Large intestine (tissue), 3 donors: ENCODE data around the gene UQCRC2. TPM values are rescaled to one million over a fixed set of nuclear protein-coding genes. Genes with fewer than 3 reads are reported as not detected.
"Not testable (repeated sequence)": the region's sequence is repeated elsewhere in the genome, so short reads cannot be mapped to it uniquely, and the experiment has no call there.

Experiments used
- DNase-seq, 2 donors: peaks; one replicate each; pipeline versions ENCODE4 v3.0.0 to v3.0.0-alpha.2; 2013
- H3K27ac ChIP-seq: one replicate; pipeline ENCODE4 v1.5.1; 2013; ENCODE audit warnings: low read length
- H3K27me3 ChIP-seq: 2 replicates; pipeline ENCODE4 v1.6.1; 2013; ENCODE audit warnings: low read length; ENCODE audit not compliant: control insufficient read depth, insufficient read depth
- H3K36me3 ChIP-seq: 2 replicates; pipeline ENCODE4 v1.6.1; 2013; ENCODE audit warnings: low read length; ENCODE audit not compliant: control insufficient read depth, insufficient read depth
- H3K4me1 ChIP-seq: one replicate; pipeline ENCODE4 v1.6.1; 2013; ENCODE audit warnings: low read length; ENCODE audit not compliant: control insufficient read depth, insufficient read depth
- H3K4me3 ChIP-seq: one replicate; pipeline ENCODE4 v1.5.1; 2013; ENCODE audit warnings: low read length
- H3K9me3 ChIP-seq: one replicate; pipeline ENCODE4 v1.6.1; 2013; ENCODE audit warnings: mild to moderate bottlenecking, low read depth, low read length, moderate library complexity; ENCODE audit not compliant: control insufficient read depth
- WGBS: methylation state at CpG from one replicate; pipeline ENCODE4 v1.1.5; 2013; ENCODE audit warnings: low lambda C conversion rate; ENCODE audit not compliant: insufficient coverage; 5-methylcytosine and 5-hydroxymethylcytosine counted together
- polyA plus RNA-seq: library from polyadenylated mRNA; unstranded; fragments of 120-200 nt; gene quantifications from one replicate; pipeline ENCODE4 v1.2.1, GENCODE V29; 2013

UQCRC2 gene
- polyA plus RNA-seq, 1 donor: 306 TPM

DNA sequence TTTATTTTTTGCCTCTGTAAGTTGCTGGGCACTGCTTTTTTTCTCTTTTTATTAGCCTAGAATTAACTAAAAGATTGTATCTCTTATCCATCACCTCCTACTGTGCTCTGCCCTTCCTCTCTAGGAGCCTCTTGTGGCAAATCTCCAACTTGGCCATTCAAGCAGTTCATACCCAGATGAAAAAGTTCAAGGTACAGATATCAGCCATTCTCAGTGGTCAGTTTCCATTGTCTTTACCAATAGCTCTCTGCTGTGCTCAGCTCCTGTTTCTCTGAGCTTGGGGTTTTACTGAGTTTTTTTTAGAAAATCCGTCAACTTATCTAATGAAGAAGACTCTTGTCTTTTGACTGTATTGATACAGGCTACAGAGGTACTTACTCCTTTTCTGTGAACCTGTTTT is 70.3 kb downstream of the UQCRC2 start:
- no CpG with 5 or more reads among the region's 1 CpG for WGBS
- Histone ChIP-seq H3K36me3 (no peaks in the 10 kb centered on the region), H3K27me3 (no peaks in the 10 kb centered on the region), H3K4me1 (no peaks in the 10 kb centered on the region), H3K4me3 (no peak overlapping the region), H3K27ac (no peak overlapping the region), H3K9me3 (no peaks in the 10 kb centered on the region)
- no peak for DNase-seq

DNA sequence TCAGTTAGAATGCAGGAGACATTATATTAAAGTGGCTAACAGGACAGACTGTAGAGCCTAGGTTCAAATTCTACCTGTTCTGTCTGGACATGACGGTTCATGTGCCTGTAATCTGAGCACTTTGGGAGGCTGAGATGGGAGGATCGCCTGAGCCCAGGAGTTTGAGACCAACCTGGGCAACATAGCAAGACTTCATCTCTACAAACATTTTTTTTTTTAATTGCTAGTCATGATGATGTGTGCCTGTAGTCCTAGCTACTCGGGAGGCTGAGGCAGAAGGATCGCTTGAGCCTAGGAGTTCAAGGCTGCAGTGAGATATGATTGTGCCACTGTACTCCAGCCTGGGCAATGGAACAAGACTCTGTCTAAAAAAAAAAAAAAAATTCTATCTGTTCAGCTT is 71.6 kb downstream of the UQCRC2 start:
- not testable (repeated sequence) for H3K9me3 ChIP-seq, H3K27me3 ChIP-seq, H3K4me3 ChIP-seq, H3K27ac ChIP-seq, H3K4me1 ChIP-seq, H3K36me3 ChIP-seq, DNase-seq
- no CpG with 5 or more reads among the region's 4 CpGs for WGBS

DNA sequence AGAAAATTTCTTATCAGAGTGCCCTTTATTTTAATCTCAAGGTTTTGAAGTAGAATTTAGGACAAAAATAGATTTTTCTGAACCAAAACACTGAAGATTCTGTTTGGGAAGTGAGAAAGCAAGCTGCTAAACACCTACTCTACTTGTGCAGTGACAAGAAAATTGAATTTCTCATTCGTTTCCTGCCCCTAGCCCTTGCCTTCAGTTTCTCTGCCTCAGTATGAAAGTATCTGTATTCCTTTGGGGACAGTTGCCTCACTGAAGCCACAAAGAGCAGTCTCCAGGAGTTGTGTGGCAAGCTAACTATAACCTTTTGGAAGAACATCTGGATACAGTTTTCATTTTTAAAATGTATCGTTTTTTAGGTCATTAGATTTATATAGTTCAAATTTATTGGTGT is 74.5 kb downstream of the UQCRC2 start:
- Histone ChIP-seq H3K9me3 (no peaks in the 10 kb centered on the region), H3K4me1 (peaks cover 2% of the 10 kb centered on the region), H3K27me3 (no peaks in the 10 kb centered on the region), H3K36me3 (no peaks in the 10 kb centered on the region), H3K27ac (no peak overlapping the region), H3K4me3 (no peak overlapping the region)
- no peak for DNase-seq
- WGBS: 51% methylated on average over 2 of the region's 2 CpGs

DNA sequence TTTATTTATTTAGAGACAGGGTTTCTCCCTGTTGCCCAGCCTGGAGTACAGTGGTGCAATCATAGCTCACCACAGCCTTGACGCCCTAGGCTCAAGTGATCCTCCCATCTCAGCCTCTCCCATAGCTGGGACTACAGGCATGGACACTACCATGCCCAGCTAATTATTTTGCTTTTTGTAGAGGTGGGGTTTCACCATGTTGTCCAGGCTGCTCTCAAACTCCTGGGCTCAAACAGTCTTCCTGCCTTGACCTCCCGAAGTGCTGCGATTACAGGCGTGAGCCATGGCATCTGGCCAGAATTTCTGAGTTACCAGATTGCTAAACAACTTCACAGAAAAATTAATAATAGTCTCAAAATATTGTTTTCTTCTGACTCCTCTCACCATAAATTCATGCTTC is 76.5 kb downstream of the UQCRC2 start:
- H3K4me1 ChIP-seq: peaks cover 2% of the 10 kb centered on the region
- H3K36me3 ChIP-seq: no peaks in the 10 kb centered on the region
- no peaks in the 10 kb centered on the region for H3K9me3 ChIP-seq
- no peak overlapping the region for H3K4me3 ChIP-seq
- WGBS: no CpG with 5 or more reads among the region's 4 CpGs
- no peaks in the 10 kb centered on the region for H3K27me3 ChIP-seq
- no peak overlapping the region for H3K27ac ChIP-seq
- DNase-seq: no peak

DNA sequence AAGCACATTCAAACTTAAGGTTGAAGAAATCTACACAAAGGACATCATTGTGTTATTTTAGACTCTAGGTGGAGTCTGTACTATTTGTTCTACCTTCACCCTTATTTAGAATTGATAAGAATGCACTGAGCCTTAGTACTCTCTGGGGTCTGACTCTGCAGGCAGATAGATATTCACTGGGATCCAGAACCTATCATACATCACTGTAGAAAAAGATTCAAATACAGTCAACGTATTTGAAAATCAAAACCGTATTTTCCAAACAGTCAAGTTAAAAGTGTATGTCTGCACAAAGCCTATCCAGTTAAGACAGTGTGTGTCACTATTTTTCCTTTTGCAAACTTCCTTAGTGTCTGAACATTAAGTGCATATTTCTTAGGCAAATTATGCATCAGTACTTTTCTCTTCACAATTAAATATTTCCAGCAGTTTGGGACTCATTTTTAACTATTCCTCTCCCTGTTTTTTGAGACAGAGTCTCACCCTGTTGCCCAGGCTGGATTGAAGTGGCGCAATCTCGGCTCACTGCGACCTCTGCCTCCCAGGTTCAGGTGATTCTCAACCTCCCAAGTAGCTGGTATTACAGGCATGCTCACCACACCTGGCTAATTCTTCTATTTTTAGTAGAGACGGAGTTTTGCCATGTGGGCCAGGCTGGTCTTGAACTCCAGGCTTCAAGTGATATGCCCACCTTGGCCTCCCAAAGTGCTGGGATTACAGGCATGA is 77.1 kb downstream of the UQCRC2 start:
- no CpG with 5 or more reads among the region's 6 CpGs for WGBS
- peaks cover 2% of the 10 kb centered on the region for H3K4me1 ChIP-seq
- peak; percentile 15 to 51 for DNase-seq

DNA sequence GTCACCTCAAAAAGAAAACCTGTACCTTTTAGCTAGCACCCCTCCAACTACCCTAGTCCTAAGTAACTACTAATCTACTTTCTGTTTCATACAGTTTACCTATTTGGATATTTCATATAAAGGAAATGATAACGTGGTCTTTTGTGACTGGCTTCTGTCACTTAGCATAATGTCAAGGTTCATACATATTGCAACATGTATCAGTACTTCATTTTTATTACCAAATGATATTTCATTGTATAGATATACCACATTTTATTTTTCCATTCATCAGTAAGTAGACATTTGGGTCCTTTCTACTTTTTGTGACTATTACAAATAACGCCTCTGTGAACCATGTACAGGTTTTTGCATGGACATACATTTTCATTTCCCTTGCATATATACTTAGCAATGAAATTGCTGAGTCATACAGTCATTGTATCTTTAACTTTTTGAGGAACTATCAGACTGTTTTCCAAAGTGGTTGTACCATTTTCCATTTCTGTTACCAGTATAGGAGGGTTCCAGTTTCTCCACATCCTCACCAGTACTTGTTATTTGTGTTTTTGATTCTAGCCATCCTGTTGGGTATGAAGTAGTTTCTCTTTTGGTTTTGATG is 78.4 kb downstream of the UQCRC2 start:
- peaks cover 2% of the 10 kb centered on the region for H3K36me3 ChIP-seq
- H3K4me1 ChIP-seq: peaks cover 2% of the 10 kb centered on the region
- no peak overlapping the region for H3K4me3 ChIP-seq
- H3K27ac ChIP-seq: no peak overlapping the region
- no peak for DNase-seq
- no peaks in the 10 kb centered on the region for H3K27me3 ChIP-seq
- H3K9me3 ChIP-seq: no peaks in the 10 kb centered on the region
- 80% methylated on average over 1 of the region's 2 CpGs for WGBS

More for the DNA sequence above, 77.1 kb downstream of the UQCRC2 start:
- Histone ChIP-seq H3K27me3 (no peaks in the 10 kb centered on the region), H3K36me3 (no peaks in the 10 kb centered on the region), H3K27ac (no peak overlapping the region), H3K4me3 (no peak overlapping the region), H3K9me3 (no peaks in the 10 kb centered on the region)

Other genes starting within 250 kb of the UQCRC2 start
- 157 TPM for gene NPIPB4, start 95.6 kb upstream of the UQCRC2 start, polyA plus RNA-seq
- gene PDZD9, start 47.8 kb downstream of the UQCRC2 start, polyA plus RNA-seq: 0.28 TPM
- gene MOSMO, start 54.8 kb downstream of the UQCRC2 start, polyA plus RNA-seq: 15.6 TPM
- 0.15 TPM for gene VWA3A, start 139.2 kb downstream of the UQCRC2 start, polyA plus RNA-seq
- gene SDR42E2, start 209.1 kb downstream of the UQCRC2 start, polyA plus RNA-seq: 0.06 TPM